NCI-H1694 treated with DMSO at 0.1 percent for 48 hours (cell line): ENCODE measurements around the gene PRR35.

ENCODE experiments used
- DNase-seq: peaks from one replicate; lab custom pipeline; 2025; lab: John Stamatoyannopoulos, UW

Gene PRR35

GRCh38 chr16:564690-565418, 4.7 kb downstream of the PRR35 start:
- DNase-seq: no peak

DNA sequence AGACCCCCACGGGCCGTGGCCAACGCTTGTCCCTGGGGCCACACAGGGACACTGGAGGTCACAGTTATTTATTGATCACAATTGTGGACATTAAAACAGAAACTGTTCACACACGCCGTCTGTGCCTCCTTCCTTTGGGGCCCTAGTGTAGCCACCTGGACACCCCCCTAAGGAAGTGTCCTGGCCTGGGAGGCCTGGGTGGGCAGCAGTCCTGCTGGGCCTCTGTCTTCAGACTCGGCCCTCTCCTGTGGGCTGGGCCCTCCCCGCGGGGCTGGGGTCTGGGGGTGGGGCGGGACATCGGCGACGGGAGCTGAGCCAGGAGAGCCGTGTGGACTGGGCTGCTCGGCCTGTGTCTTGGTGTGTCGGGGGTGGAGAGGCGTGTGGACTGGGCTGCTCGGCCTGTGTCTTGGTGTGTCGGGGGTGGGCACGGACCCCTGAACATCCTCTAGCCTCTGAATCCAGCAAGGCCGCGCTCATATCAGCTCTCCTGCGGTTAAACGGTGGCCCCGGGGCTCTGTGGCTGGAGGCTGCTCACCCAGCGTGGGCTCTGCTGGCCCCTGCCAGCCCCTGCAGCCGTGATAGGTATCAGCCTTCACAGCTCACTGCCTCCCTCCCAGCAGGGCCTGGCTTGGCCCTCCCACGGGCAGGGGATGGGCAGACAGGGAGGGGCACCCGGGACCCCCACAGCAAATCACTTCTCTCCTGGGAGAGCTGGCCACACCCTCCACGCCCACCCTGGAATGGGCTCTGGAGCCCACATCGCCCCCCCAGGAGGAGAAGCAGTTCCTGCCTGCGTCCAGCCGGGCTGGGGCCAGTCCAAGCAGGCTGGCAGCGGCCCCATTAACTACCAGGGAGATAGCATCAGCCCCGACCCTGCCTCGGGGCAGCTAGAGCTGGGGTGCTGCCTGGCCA, 5.5 kb downstream of the PRR35 start:
- no peak for DNase-seq

DNA sequence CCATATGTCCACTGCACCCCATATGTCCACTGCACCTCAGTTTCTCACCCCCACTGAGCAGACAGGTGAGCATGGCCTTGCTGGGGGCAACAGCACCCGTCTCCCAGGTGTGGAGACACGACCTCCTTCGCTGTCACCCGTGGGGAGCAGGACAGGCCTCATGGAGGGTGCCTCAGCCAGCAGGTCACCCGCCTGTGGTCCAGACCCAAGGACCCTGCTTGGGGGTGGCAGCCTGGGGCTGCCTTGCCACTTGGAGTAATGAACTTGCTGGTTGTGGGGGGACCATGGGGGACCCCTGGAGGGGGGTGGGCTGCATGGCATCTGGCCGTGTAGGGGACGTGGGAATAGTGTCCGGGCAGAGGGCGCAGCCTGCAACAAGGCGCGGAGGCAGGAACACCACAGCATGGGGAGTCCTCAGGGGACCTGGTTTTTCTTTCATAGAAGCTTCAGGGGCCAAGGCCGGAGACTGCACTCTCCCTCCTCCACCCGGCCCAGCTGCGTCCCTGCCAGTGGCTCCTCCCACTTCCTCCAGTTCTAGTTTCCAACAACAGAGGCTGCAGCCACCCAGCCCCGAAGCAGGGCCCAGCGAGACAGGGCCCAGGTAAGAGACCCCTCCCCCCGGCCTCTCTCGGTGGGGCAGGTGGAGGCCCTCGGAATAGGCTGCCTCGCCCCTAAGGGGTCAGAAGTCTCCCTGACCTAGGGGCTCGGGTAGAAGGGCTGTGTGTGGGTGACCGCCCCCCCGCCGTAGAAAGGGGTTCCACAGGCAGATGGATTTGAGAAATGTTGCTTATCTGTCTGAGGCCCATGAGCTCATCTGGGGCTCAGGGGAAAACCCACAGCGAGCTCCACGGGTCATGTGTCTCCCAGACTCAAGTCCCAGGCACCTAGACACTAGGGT, 6.5 kb downstream of the PRR35 start, which contains the start of gene NHLRC4:
TSS of gene NHLRC4 (plus strand) at position 531 of the 898 bp plus-strand sequence. CDS start 1,043 bp downstream, outside the sequence.
- no peak for DNase-seq

- DNase-seq: no peak
These were observed 7.4 kb downstream of the PRR35 start for GRCh38 chr16:567373-568256.

GRCh38 chr16:568401-569258, 8.4 kb downstream of the PRR35 start:
- DNase-seq: no peak

- DNase-seq: peak; percentile 18
These were observed 9.5 kb downstream of the PRR35 start, which contains the start of gene PIGQ for GRCh38 chr16:569445-570254. Gene PIGQ, plus strand, starts transcription at chr16:569968. Its CDS starts 4,107 bp downstream, at chr16:574075.

- no peak for DNase-seq
These were observed 12.9 kb downstream of the PRR35 start for GRCh38 chr16:572865-573650.

GRCh38 chr16:574021-574760, 14.0 kb downstream of the PRR35 start:
- DNase-seq: no peak

DNA sequence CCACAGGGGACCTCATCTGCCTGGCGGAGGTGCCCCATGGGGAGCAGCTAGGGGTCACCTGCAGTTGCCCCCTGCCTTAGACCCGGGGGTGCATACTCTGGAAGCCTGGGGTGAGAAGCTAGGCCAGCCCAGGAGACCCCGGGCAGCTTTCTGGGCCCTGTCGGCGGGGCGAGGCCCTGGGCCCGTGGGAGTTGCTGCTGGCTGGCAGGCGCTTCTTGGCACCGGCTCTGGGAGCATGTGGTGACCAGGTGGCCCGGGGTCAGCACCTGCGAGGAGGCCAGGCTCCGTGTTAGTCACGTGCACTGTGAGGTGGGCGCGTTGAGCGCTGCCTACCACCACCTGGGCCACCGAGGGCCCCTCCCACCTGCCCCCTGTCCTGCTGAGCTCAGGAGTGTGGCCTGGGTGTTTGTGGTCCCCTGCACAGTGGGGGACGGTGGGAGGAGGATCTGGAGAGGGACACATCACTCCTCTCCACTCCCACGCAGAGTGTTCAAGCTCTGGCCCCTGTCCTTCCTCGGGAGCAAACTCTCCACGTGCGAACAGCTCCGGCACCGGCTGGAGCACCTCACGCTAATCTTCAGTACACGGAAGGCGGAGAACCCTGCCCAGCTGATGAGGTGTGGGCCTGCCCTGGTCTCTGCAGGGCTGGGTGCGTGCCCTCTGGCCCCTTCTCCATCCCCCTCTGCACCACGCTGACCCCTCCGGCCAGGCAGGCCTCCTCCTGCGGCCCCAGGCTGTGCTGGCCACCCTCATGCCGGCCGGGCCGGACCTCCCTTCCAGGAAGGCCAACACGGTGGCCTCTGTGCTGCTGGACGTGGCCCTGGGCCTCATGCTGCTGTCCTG, 15.4 kb downstream of the PRR35 start:
- no peak for DNase-seq

DNA sequence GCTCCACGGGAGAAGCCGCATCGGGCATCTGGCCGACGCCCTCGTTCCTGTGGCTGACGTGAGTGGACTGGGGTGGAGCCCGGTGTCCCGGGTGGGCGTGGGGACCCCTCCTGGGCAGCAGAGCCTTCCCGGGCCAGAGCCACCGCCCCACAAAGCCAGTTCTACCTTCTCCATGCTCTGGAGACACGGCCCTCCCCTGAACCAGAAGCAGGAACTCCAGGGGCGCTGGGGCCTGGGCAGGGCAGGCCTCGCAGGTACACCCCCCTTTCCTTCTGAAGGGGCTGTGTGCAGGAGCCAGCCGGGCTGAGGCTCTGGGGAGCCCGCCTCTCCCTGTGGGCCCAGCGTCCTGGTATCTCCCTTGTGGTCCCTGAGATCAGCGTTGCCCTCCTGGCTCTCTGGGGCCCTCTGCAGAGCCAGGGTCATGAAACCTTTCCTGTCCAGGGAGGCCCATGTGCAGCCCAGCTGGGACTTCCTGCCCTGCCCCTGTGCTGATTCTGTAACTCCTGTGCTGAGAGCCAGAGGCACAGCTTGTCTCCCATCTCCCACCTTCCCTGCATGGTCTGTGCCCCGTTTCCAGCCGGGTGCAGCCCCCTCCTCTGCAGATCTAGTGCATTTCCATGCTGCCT, 16.1 kb downstream of the PRR35 start:
- DNase-seq: no peak

DNA sequence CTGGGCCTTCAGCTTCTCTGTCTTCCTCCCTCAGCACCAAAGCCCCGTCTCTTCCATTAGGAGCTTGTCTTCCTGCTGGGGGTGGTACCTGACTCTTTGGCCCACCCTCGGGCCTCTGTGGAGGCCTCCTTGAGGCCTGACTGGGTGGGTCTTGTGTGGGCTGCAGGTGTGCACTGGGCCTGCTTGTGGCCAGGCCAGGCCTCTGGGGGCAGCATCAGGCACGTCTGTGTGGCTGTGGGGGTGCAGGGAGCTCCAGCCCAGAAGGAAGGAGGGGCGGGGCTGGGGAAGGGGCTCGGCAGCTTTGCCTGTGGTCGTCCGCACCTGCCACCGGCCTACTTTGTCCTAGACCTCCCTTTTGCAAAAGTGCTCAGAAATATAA, 16.6 kb downstream of the PRR35 start:
- no peak for DNase-seq

GRCh38 chr16:577796-578195, 17.6 kb downstream of the PRR35 start:
- no peak for DNase-seq

DNA sequence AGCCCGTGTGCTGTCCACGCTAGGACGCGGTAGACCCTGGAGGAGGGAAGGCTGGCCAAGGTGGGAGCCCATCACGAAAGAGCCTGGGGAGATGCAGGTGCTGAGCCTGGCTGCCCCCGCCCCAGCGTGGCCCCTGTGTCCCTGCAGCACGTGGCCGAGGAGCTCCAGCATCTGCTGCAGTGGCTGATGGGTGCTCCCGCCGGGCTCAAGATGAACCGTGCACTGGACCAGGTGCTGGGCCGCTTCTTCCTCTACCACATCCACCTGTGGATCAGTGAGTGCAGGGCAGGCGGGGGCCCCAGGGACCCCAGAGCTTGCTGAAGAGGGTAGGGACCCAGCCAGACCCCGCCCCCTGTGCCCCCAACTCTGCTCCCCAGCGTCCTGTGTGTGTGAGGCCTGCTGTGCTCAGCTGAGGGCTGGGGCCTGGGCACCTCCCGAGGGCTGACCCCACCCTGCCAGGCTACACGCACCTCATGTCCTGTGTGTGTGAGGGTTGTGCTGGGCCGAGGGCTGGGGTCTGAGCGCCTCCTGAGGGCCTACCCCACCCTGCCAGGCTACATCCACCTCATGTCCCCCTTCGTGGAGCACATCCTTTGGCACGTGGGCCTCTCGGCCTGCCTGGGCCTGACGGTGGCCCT, 18.2 kb downstream of the PRR35 start:
- DNase-seq: no peak

DNA sequence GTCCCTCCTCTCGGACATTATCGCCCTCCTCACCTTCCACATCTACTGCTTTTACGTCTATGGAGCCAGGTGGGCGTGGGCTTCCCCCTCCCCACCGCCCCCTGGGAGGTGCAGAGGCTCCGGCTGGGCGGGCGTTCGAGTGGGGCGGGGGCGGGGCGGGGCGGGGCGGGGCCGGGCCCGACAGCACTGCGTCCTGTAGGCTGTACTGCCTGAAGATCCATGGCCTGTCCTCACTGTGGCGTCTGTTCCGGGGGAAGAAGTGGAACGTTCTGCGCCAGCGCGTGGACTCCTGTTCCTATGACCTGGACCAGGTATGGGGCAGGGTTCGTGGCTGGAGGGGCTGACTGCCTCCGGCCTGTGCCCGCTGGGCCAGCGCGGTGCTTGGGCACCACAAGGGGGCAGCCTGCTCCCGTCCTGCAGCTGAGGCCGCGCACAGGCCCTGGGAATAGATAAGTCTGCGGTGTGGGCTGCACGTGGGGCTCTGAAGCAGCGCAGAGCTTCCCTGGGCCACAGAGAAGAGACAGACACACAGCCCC, 18.7 kb downstream of the PRR35 start:
- peak; percentile 58 for DNase-seq
